ENCODE measurements around the gene FOXJ3. TPM values are rescaled to one million over a fixed set of nuclear protein-coding genes. Genes with fewer than 3 reads are reported as not detected.

FOXJ3 gene
- total and polyA plus RNA-seq, 2 donors (not counting 1 experiment from before 2014, with no cell fraction given): 15.4 to 76.4 TPM

DNA sequence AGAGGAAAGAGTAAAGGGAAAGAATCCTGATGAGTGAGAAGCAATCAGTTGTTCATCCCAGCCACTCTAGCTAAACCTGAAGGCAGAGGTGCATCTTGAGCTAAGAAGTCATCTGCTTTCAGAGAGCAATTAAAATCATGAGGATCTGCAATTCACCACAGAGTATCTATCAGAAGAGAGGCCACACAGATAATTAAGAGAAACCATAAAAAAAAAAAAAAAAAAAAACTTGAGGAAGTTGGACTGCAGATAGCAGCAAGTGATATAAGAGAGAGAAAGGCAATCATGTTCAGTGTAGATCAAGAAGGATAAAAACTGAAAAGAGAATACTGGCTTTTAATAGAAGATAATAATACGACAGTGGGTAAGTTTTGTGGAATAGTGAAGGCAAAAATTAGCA lies 17.7 kb downstream of the FOXJ3 start:
- Histone ChIP-seq H3K9me3 (ENCODE audit: control extremely low read depth in 1 of 3, control insufficient read depth in 2 of 3, insufficient read depth in 1 of 3, low read length in 2 of 3) (no peaks in the 10 kb centered on the region), H3K4me3 (ENCODE audit: control extremely low read depth in 1 of 5, extremely low read depth in 1 of 5, insufficient read depth in 1 of 5, low read depth in 2 of 5, low read length in 4 of 5) (no peak overlapping the region), H3K9ac (ENCODE audit: low read length) (no peak overlapping the region), H3K4me2 (replicated peaks; ENCODE audit: low read depth, low read length, poor library complexity, severe bottlenecking) (no peak overlapping the region), H3K4me1 (ENCODE audit: control insufficient read depth in 2 of 2, insufficient read depth in 2 of 2, low read length in 2 of 2) (peaks cover 14 to 18% of the 10 kb centered on the region in 2 donors), H3K27ac (ENCODE audit: low read length in 2 of 2) (no peak overlapping the region), H2AFZ (ENCODE audit: insufficient read depth, low read depth, low read length, poor library complexity, severe bottlenecking) (no peak overlapping the region), H3K27me3 (replicated peaks in 1 of 4; ENCODE audit: control extremely low read depth in 1 of 4, control insufficient read depth in 3 of 4, insufficient read depth in 4 of 4, low read length in 3 of 4) (no peaks in the 10 kb centered on the region), H4K20me1 (ENCODE audit: control insufficient read depth, insufficient read depth, low read length, poor library complexity, severe bottlenecking) (peaks cover 59% of the 10 kb centered on the region), H3K79me2 (ENCODE audit: control insufficient read depth, insufficient read depth, low read length) (peaks cover 98% of the 10 kb centered on the region), H3K36me3 (replicated peaks in 1 of 2; ENCODE audit: control extremely low read depth in 1 of 2, control insufficient read depth in 1 of 2, extremely low read depth in 1 of 2, insufficient read depth in 2 of 2, low read length in 1 of 2) (no peaks in the 10 kb centered on the region)
- 80% methylated on average over 1 of the region's 1 CpG for WGBS (ENCODE audit: insufficient coverage)
- Mint-ChIP-seq H3K4me3 (no peak overlapping the region), H3K27me3 (no peaks in the 10 kb centered on the region), H3K9me3 (ENCODE audit: insufficient read depth) (no peaks in the 10 kb centered on the region), H3K27ac (no peak overlapping the region), H3K4me1 (peaks cover 78% of the 10 kb centered on the region)
- intact Hi-C loops (cut with micrococcal nuclease): no loop called here
- CTCF ChIA-PET: interaction anchor here (1.0 kb wide), 1 partner anchor 10 kb away, joined by 3 read pairs; no protein-coding TSS in a partner anchor
- DNase-seq (no peak), ATAC-seq (ENCODE audit: low read depth) (no peak)
- no peak for TF ChIP-seq EZH2 (IDR thresholded peaks at IDR 0.05; ENCODE audit: borderline replicate concordance, insufficient read depth, low read depth, low read length, poor library complexity, severe bottlenecking)
- TF ChIP-seq, protein P1, sequence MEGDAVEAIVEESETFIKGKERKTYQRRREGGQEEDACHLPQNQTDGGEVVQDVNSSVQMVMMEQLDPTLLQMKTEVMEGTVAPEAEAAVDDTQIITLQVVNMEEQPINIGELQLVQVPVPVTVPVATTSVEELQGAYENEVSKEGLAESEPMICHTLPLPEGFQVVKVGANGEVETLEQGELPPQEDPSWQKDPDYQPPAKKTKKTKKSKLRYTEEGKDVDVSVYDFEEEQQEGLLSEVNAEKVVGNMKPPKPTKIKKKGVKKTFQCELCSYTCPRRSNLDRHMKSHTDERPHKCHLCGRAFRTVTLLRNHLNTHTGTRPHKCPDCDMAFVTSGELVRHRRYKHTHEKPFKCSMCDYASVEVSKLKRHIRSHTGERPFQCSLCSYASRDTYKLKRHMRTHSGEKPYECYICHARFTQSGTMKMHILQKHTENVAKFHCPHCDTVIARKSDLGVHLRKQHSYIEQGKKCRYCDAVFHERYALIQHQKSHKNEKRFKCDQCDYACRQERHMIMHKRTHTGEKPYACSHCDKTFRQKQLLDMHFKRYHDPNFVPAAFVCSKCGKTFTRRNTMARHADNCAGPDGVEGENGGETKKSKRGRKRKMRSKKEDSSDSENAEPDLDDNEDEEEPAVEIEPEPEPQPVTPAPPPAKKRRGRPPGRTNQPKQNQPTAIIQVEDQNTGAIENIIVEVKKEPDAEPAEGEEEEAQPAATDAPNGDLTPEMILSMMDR (IDR thresholded peaks at IDR 0.05): no peak
- POLR2A ChIA-PET: no interaction called here

DNA sequence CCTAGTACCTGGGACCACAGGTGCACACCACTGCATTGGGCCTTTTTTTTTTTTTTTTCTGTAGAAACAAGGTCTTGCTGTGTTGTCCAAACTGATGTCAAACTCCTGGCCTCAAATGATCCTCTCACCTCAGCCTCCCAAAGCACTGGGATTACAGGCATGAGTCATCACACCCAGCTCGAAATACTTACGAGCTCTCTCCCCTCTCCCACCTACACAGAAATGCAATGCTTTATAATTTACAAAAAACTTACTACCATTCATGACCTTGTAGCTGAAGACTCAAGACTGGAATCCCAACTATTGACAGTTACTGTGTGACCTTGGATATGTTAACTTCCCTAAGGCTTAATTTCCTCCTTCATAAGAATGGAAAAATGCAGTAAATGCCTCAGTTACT lies 18.7 kb downstream of the FOXJ3 start:
- intact Hi-C loops (cut with micrococcal nuclease): no loop called here
- H4K20me1 ChIP-seq (ENCODE audit: control insufficient read depth, insufficient read depth, low read length, poor library complexity, severe bottlenecking): peaks cover 70% of the 10 kb centered on the region

More for the DNA sequence above, 18.7 kb downstream of the FOXJ3 start:
- Histone ChIP-seq H3K4me1 (ENCODE audit: control insufficient read depth in 2 of 2, insufficient read depth in 2 of 2, low read length in 2 of 2) (peaks cover 13 to 18% of the 10 kb centered on the region in 2 donors), H3K4me2 (replicated peaks; ENCODE audit: low read depth, low read length, poor library complexity, severe bottlenecking) (no peak overlapping the region), H3K27me3 (replicated peaks in 1 of 4; ENCODE audit: control extremely low read depth in 1 of 4, control insufficient read depth in 3 of 4, insufficient read depth in 4 of 4, low read length in 3 of 4) (no peaks in the 10 kb centered on the region), H3K9me3 (ENCODE audit: control extremely low read depth in 1 of 3, control insufficient read depth in 2 of 3, insufficient read depth in 1 of 3, low read length in 2 of 3) (no peaks in the 10 kb centered on the region), H3K9ac (ENCODE audit: low read length) (no peak overlapping the region), H3K36me3 (replicated peaks in 1 of 2; ENCODE audit: control extremely low read depth in 1 of 2, control insufficient read depth in 1 of 2, extremely low read depth in 1 of 2, insufficient read depth in 2 of 2, low read length in 1 of 2) (peaks cover 0 to 2% of the 10 kb centered on the region in 2 experiments), H2AFZ (ENCODE audit: insufficient read depth, low read depth, low read length, poor library complexity, severe bottlenecking) (no peak overlapping the region), H3K79me2 (ENCODE audit: control insufficient read depth, insufficient read depth, low read length) (peaks cover 100% of the 10 kb centered on the region), H3K27ac (ENCODE audit: low read length in 2 of 2) (no peak overlapping the region), H3K4me3 (ENCODE audit: control extremely low read depth in 1 of 5, extremely low read depth in 1 of 5, insufficient read depth in 1 of 5, low read depth in 2 of 5, low read length in 4 of 5) (no peak overlapping the region)
- no peaks in the 10 kb centered on the region for H3K27me3 Mint-ChIP-seq
- no peaks in the 10 kb centered on the region for H3K9me3 Mint-ChIP-seq (ENCODE audit: insufficient read depth)
- ChIA-PET POLR2A (no interaction called here), CTCF (no interaction called here)
- no peak overlapping the region for H3K27ac Mint-ChIP-seq
- H3K4me3 Mint-ChIP-seq: no peak overlapping the region
- DNase-seq (no peak), ATAC-seq (ENCODE audit: low read depth) (no peak)
- TF ChIP-seq, protein P1 (IDR thresholded peaks at IDR 0.05): no peak
- no peak for TF ChIP-seq EZH2 (IDR thresholded peaks at IDR 0.05; ENCODE audit: borderline replicate concordance, insufficient read depth, low read depth, low read length, poor library complexity, severe bottlenecking)
- H3K4me1 Mint-ChIP-seq: peaks cover 80% of the 10 kb centered on the region
- WGBS (ENCODE audit: insufficient coverage): 85% methylated on average over 2 of the region's 2 CpGs
